T follicular helper cell (primary cell): ENCODE data around the gene LDLRAD3.
"Not testable (repeated sequence)": the region's sequence is repeated elsewhere in the genome, so short reads cannot be mapped to it uniquely, and the experiment has no call there.

Experiments used
- DNase-seq: peaks from one replicate; pipeline ENCODE4 v3.0.0-alpha.2; 2020; ENCODE audit warnings: low read depth

Gene LDLRAD3

GRCh38 chr11:35995681-35996271 is 51.9 kb downstream of the LDLRAD3 start:
- DNase-seq, result no peak

- DNase-seq, result no peak
These were observed 54.1 kb downstream of the LDLRAD3 start for GRCh38 chr11:35997902-35998520.

GRCh38 chr11:35998634-35999033 is 54.8 kb downstream of the LDLRAD3 start:
- DNase-seq, result no peak

- DNase-seq, result no peak
These were observed 56.8 kb downstream of the LDLRAD3 start for GRCh38 chr11:36000616-36001190.

- DNase-seq, result no peak
These were observed 58.3 kb downstream of the LDLRAD3 start for GRCh38 chr11:36002196-36002595.

- DNase-seq, result no peak
These were observed 58.9 kb downstream of the LDLRAD3 start for GRCh38 chr11:36002796-36003195.

- DNase-seq, result no peak
These were observed 62.7 kb downstream of the LDLRAD3 start for GRCh38 chr11:36006556-36006955.

- DNase-seq, result no peak
These were observed 63.3 kb downstream of the LDLRAD3 start for GRCh38 chr11:36007127-36007655.

- DNase-seq, result no peak
These were observed 64.7 kb downstream of the LDLRAD3 start for GRCh38 chr11:36008584-36008983.

GRCh38 chr11:36009473-36009872 is 65.6 kb downstream of the LDLRAD3 start:
- no peak for DNase-seq

- no peak for DNase-seq
These were observed 66.3 kb downstream of the LDLRAD3 start for GRCh38 chr11:36010010-36010740.

- no peak for DNase-seq
These were observed 67.7 kb downstream of the LDLRAD3 start for GRCh38 chr11:36011574-36011973.

- no peak for DNase-seq
These were observed 68.6 kb downstream of the LDLRAD3 start for GRCh38 chr11:36012455-36012854.

GRCh38 chr11:36012979-36013378 is 69.1 kb downstream of the LDLRAD3 start:
- no peak for DNase-seq

GRCh38 chr11:36013446-36013845 is 69.6 kb downstream of the LDLRAD3 start:
- DNase-seq, result not testable (repeated sequence)

- no peak for DNase-seq
These were observed 70.4 kb downstream of the LDLRAD3 start for GRCh38 chr11:36013950-36014897.

GRCh38 chr11:36014898-36015665 is 71.2 kb downstream of the LDLRAD3 start:
- no peak for DNase-seq

- no peak for DNase-seq
These were observed 71.9 kb downstream of the LDLRAD3 start for GRCh38 chr11:36015799-36016198.

GRCh38 chr11:36016263-36016662 is 72.4 kb downstream of the LDLRAD3 start:
- DNase-seq, result no peak

- no peak for DNase-seq
These were observed 72.8 kb downstream of the LDLRAD3 start for GRCh38 chr11:36016709-36017108.
